BE2C (cell line): ENCODE results near the gene SZT2.

Experiments
- DNase-seq: peaks from one replicate; pipeline ENCODE4 v3.0.0-alpha.2; 2020
- H3K27me3 ChIP-seq: fragments of 250-450 bp; sonication (Bioruptor Pico); 2 replicates; pipeline ENCODE4 v1.5.1; 2020; ENCODE audit warnings: mild to moderate bottlenecking
- H3K36me3 ChIP-seq: fragments of 250-450 bp; sonication (Bioruptor Pico); 2 replicates; pipeline ENCODE4 v1.5.1; 2020; ENCODE audit warnings: mild to moderate bottlenecking
- H3K4me1 ChIP-seq: fragments of 250-450 bp; sonication (Bioruptor Pico); 2 replicates; pipeline ENCODE4 v1.5.1; 2020
- H3K4me3 ChIP-seq: 2 replicates; pipeline ENCODE4 v1.5.1; 2011; ENCODE audit warnings: low read depth, low read length
- H3K9me3 ChIP-seq: fragments of 250-450 bp; sonication (Bioruptor Pico); 2 replicates; pipeline ENCODE4 v1.5.1; 2020
- TF ChIP-seq, protein P1 (sequence below): IDR thresholded peaks from 2 replicates; pipeline ENCODE4 v1.5.1; 2012; ENCODE audit warnings: mild to moderate bottlenecking, low read depth, low read length

SZT2 gene

DNA sequence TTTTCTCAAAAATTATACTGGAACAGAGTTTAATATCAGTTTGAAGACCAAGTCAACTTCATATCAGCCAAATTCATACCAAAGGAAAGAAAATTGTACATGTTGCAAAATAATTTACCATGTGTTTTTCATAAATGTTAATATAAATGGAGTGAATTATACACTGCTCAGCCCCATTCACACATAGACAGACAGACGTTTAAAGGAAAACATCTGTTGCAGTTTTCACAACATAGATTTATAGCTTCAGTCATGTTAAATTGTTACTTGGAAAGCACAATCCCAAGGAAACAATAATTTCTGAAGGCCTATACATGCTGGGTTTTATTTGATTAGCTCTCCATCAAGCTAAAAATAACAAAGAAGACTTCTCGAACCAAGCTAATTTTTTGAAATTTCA is 91.8 kb downstream of the SZT2 start:
- H3K9me3 ChIP-seq, result no peaks in the 10 kb centered on the region
- TF ChIP-seq, protein P1, sequence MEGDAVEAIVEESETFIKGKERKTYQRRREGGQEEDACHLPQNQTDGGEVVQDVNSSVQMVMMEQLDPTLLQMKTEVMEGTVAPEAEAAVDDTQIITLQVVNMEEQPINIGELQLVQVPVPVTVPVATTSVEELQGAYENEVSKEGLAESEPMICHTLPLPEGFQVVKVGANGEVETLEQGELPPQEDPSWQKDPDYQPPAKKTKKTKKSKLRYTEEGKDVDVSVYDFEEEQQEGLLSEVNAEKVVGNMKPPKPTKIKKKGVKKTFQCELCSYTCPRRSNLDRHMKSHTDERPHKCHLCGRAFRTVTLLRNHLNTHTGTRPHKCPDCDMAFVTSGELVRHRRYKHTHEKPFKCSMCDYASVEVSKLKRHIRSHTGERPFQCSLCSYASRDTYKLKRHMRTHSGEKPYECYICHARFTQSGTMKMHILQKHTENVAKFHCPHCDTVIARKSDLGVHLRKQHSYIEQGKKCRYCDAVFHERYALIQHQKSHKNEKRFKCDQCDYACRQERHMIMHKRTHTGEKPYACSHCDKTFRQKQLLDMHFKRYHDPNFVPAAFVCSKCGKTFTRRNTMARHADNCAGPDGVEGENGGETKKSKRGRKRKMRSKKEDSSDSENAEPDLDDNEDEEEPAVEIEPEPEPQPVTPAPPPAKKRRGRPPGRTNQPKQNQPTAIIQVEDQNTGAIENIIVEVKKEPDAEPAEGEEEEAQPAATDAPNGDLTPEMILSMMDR, result no peak
- no peak for DNase-seq

GRCh38 chr1:43482215-43482614 is 92.5 kb downstream of the SZT2 start:
- Histone ChIP-seq H3K9me3 (no peaks in the 10 kb centered on the region), H3K4me3 (no peak overlapping the region), H3K36me3 (no peaks in the 10 kb centered on the region), H3K4me1 (no peaks in the 10 kb centered on the region), H3K27me3 (no peaks in the 10 kb centered on the region)
- TF ChIP-seq, protein P1, result no peak
- no peak for DNase-seq

More for the DNA sequence above, 91.8 kb downstream of the SZT2 start:
- Histone ChIP-seq H3K4me3 (no peak overlapping the region), H3K27me3 (no peaks in the 10 kb centered on the region), H3K36me3 (no peaks in the 10 kb centered on the region), H3K4me1 (no peaks in the 10 kb centered on the region)

GRCh38 chr1:43484367-43484766 is 94.7 kb downstream of the SZT2 start:
- H3K9me3 ChIP-seq, result no peaks in the 10 kb centered on the region
- H3K27me3 ChIP-seq, result no peaks in the 10 kb centered on the region
- no peaks in the 10 kb centered on the region for H3K4me1 ChIP-seq
- DNase-seq, result no peak
- TF ChIP-seq, protein P1, result no peak
- H3K4me3 ChIP-seq, result no peak overlapping the region
- no peaks in the 10 kb centered on the region for H3K36me3 ChIP-seq

- Histone ChIP-seq H3K36me3 (no peaks in the 10 kb centered on the region), H3K4me1 (no peaks in the 10 kb centered on the region), H3K27me3 (no peaks in the 10 kb centered on the region), H3K4me3 (no peak overlapping the region), H3K9me3 (no peaks in the 10 kb centered on the region)
- TF ChIP-seq, protein P1, result no peak
- no peak for DNase-seq
Observed at GRCh38 chr1:43488165-43488564, 98.5 kb downstream of the SZT2 start.

- Histone ChIP-seq H3K4me1 (no peaks in the 10 kb centered on the region), H3K9me3 (no peaks in the 10 kb centered on the region), H3K4me3 (no peak overlapping the region), H3K27me3 (no peaks in the 10 kb centered on the region), H3K36me3 (no peaks in the 10 kb centered on the region)
- DNase-seq, result no peak
- TF ChIP-seq, protein P1, result no peak
Observed at GRCh38 chr1:43491061-43491460, 101.4 kb downstream of the SZT2 start.

DNA sequence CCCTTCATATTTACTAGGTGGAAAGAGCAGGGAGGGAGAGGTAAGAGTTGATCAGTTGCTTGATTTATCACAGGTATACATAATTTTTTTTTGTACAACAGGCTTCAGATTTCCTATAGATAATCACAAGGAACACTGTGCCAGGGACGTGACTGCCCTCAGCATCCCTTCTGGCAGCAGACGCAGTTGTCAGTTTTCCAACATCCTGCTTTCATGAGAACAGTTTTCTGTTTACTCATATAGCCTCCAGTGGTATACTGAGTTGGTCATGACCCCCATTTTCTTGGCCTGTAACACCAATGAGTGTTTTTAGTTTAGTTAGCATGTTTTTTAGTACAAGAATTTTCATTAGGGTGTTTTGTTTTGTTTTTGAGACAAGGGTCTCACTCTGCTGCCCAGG is 103.1 kb downstream of the SZT2 start:
- Histone ChIP-seq H3K9me3 (no peaks in the 10 kb centered on the region), H3K4me1 (no peaks in the 10 kb centered on the region), H3K4me3 (no peak overlapping the region), H3K27me3 (no peaks in the 10 kb centered on the region), H3K36me3 (no peaks in the 10 kb centered on the region)
- TF ChIP-seq, protein P1, result no peak
- no peak for DNase-seq
